ENCODE data around the gene ARHGEF28.

ARHGEF28 gene

DNA sequence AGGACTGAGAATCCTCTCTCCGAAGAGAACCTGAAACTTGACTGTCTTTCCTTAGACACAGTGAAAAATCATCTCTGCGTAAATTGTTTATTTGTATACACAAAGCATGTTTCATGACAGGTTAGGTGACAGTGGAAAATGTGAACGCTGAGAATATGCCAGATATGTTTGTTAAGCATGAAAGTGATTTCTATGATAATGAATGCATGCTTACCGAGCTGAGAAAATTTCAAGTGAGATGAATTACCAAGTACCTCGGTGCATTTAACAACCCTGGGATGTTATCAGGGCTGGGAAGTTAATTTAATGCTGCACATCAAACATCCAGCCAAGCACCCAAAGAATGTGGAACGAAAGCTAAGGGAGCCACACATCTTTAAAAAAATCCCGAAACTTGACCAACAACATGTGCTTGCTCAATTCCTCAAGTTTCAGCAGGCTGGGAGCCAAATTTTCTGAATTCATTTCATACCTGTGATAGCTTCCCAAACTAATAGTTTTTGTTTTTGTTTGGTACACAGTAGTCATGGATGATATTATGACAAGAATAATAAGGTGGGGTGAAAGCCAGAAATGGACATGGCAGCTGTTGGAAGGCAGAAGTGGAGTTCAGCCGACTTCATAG is 336.9 kb downstream of the ARHGEF28 start:
- DNase-seq, result no peak
- intact Hi-C loops (cut with DNase I), result no loop called here

DNA sequence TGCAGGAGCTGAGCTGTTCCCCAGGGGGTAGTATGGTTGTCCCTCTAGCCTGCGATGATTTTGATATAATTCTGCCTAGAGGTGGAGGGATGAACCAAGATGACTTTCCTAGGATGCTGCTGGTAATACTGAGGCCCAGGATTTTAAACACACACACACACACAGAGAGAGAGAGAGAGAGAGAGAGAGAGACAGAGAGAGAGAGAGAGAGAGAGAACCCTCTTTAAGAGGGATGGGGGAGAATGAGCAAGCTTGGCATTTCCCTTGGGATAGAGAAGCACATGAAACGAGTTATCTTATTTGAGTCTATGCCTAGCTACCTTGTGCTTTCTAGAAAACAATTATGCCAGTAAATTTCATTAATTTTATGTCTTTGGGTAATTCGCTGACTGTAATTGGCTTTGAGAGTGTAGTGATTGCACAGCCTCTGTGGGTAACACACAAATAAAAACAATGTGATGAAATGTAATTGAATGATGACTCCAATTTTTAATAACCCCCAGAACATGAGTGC is 338.4 kb downstream of the ARHGEF28 start:
- no peak for DNase-seq
- intact Hi-C loops (cut with DNase I), result no loop called here

DNA sequence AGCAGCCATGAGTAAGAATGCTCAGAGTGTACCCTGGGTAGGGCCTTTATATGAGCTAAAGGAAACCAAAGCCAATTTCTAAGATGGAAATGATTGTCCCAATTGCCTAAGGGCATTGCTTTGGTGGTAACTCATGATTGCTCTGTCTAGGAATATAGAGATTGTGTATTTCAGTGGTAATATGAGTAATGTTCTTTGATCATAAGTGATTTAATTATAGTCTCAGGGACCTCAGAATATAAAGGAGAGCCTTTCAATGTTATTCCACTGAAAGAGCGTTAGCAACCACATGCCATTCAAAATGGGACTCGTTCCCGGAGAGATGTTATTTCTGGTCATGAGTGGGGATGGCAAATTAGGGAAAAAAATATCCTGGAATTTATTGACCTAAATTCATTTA is 340.5 kb downstream of the ARHGEF28 start:
- intact Hi-C loops (cut with DNase I), result no loop called here
- DNase-seq, result peak in 3 of 42 donors; percentile 16 to 51 (median 23)

- DNase-seq, result peak in 6 of 42 donors; percentile 17 to 54 (median 32)
- intact Hi-C loops (cut with DNase I), result no loop called here
These were observed 341.4 kb downstream of the ARHGEF28 start for GRCh38 chr5:73967347-73967746.

GRCh38 chr5:73968246-73968645 is 342.2 kb downstream of the ARHGEF28 start:
- no peak for DNase-seq
- intact Hi-C loops (cut with DNase I), result no loop called here

DNA sequence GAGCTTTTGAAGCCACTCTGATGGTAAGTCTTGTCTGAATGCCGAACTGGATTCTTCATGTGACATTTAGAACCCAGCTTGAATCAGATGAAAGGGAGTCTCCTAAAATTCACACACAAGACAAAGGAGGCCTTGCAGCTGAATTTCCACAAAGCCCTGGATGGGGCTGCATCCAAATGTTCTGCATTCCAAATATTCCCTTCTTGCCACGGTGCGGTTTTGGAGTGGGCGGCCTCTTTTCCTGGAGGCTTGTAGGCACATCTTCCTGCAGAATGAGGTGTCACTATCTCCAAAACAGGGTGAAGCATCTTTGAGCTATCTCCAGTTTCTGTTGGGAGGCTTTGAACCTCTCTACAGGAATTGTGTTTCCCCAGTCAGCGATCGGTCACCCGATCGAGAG is 342.7 kb downstream of the ARHGEF28 start:
- intact Hi-C loops (cut with DNase I), result no loop called here
- DNase-seq, result peak in 41 of 42 donors; percentile 11 to 88 (median 61)

DNA sequence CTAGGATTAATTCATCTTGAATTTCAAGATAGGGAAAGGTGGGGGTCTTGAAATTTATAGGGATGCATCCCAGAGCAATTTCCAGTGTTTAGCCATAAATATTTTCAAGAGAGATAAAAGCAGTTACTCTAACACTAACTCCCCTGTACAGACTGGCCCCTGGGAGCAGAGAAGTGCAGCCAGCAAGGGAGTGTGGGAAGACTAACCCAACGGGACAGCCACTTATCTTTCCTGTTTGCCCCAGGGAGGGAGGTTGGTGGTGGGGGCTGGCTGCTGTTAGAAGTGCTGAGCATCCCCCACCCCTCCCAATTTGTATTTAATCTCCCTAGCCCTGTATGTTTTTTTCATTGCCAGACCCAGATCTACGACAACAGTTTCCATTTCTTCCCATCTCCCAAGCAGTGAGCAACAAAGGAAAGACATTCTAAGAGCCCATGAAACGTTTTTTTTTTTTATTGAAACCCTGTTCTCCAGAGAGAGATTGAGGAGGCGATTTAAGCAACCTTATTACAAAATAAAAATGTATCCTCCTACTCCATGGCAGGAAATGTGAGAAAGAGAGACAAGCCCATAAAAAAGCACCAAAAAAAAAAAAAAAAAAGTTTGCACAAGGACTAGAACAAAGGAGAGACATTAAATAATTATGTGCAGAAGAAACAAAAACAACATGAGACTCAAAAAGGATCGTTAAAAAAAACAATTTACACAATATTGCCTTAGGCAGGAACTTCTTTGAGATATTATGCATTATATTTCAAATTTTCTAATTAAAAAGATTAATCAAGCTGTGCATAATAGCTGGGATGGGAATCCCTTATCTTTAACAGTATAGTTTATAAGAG is 343.4 kb downstream of the ARHGEF28 start:
- intact Hi-C loops (cut with DNase I), result no loop called here
- no peak for DNase-seq

GRCh38 chr5:73971326-73971725 is 345.3 kb downstream of the ARHGEF28 start:
- intact Hi-C loops (cut with DNase I), result no loop called here

DNA sequence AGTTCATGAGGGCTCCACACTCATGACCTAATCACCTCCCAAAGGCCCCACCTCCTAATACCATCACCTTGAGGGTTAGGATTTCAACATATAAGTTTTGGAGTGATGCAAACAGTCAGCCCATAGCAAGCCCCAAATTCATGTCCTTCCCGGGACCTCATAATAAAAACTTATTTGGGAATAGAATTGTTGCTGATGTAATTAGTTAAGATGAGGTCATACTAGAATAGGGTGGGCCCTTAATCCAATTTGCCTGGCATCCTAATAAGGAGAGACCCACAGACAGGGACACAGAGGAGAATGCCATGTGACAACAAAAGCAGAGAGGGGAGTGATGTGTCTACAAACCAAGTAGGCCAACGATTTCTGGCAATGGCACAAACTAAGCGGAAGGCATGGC is 347.1 kb downstream of the ARHGEF28 start:
- intact Hi-C loops (cut with DNase I), result no loop called here
- DNase-seq, result no peak

More at GRCh38 chr5:73971326-73971725, 345.3 kb downstream of the ARHGEF28 start:
- no peak for DNase-seq

DNA sequence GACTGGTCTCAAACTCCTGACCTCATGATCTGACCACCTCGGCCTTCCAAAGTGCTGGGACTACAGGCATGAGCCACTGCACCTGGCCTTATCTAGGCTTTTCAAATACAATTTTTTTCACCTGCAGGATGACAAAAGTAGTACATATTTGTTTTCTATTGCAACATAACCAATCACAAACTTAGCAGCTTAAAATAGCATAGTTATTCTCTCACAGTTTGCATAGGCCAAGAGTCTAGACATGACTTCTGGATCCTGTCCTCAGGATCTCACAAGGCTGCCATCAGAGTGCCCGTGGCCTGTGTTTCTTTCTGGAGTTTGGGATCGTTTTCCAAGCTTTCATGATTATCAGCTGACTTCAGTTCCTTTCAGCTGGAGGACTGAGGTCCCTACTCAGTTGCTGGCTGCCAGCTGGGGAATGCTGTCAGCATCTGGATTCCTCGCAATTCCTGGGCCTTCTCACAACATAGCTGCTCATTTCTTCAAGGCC is 348.9 kb downstream of the ARHGEF28 start:
- DNase-seq, result no peak
- intact Hi-C loops (cut with DNase I), result no loop called here

DNA sequence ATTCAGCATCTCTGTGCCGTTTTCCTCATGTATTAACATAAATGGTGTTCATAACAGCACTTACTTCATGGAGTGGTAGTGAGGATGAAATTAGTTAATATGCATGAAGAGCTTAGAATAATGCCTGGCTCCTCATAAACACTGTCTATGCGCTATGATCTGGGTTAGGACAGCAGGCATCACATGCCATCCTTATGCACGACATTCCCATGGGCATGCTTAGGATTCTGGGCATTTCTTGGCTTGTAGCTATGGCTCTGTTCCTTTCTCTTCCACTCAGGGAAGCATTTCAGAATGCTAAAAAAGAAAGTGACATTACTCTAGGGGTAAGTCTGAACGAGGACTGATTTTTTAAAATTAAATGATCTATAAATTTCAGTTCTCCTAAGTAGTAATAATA is 349.8 kb downstream of the ARHGEF28 start:
- DNase-seq, result no peak
- intact Hi-C loops (cut with DNase I), result no loop called here

- intact Hi-C loops (cut with DNase I), result no loop called here
- peak in 4 of 42 donors; percentile 8 to 59 (median 31) for DNase-seq
These were observed 351.1 kb downstream of the ARHGEF28 start for GRCh38 chr5:73977146-73977545.

GRCh38 chr5:73979321-73979720 is 353.3 kb downstream of the ARHGEF28 start:
- DNase-seq, result no peak
- intact Hi-C loops (cut with DNase I), result no loop called here

DNA sequence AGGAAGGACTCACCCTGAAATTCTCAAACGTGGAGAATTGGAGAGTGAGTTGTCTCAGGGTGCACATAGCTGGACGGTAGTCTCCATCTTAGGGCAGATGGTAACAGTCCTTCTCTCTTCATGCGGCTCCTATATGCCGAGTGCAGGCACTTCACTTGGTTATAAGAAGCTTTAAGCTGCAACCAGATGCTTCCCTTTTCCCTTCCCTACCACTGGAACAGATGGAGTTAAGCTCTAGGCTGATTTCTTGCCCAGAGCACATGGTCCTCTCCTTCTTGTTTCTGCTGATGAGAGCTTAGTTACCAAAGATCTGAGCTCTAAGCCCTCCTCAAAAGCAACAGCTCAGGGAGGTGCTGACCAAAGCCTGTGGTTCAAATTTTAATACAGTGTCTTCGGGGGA is 355.7 kb downstream of the ARHGEF28 start:
- intact Hi-C loops (cut with DNase I), result no loop called here
- DNase-seq, result no peak

DNA sequence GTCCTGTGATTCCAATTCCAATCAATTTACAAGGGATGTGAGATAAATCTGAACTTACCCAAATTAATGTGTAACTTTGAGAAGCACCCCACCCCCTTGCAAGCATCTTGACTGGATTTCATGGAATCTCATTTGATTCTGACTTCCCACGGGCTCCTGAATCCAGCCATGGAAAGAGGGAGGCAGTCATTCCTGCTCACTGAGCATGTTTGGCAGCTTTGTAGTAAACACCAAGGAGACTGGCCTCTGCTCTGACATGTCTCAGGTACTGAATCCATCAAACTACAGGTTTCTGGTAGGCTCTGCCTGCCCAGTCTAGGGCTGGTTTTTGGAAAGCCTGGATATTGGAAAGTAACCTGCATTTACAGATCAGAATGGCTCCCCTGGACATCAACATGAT is 357.6 kb downstream of the ARHGEF28 start:
- intact Hi-C loops (cut with DNase I), result no loop called here
- no peak for DNase-seq

DNA sequence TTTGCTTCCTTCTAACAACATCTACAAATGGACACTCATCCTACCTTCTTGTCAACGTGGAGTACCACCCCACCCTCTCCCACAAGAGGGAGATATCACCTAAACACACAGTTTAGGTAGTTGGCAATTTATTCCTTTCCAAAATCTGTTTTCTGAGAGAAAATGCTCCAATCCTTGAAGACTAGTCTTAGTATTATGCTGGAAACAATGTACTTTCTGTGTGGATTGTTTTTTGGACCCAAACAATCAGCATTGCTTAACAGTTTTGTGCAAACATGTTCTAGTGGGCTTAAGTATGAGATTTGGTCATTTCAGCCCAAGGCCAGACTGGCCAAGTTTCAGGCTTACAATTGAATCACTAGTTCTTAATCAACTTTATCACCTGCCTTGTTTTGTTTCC is 359.1 kb downstream of the ARHGEF28 start:
- DNase-seq, result no peak
- intact Hi-C loops (cut with DNase I), result no loop called here

- DNase-seq, result no peak
- intact Hi-C loops (cut with DNase I), result no loop called here
These were observed 360.7 kb downstream of the ARHGEF28 start for GRCh38 chr5:73986729-73987128.

DNA sequence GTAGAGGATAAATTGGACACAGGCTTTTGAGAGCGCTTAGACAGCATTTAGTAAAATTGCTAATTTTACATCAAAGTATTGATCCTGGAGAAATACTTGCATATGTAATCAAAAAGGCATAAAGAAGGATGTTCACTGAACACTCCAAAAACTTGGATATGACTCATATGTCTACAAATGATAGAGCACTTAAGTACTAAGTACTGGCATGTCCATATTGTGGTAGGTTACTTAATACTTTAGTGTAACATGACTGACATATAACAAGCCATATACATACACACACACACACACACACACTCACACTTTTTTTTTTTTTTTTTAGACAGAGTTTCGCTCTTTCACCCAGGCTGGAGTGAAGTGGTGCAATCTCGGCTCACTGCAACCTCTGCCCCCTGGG is 361.9 kb downstream of the ARHGEF28 start:
- DNase-seq, result no peak
- intact Hi-C loops (cut with DNase I), result no loop called here

DNA sequence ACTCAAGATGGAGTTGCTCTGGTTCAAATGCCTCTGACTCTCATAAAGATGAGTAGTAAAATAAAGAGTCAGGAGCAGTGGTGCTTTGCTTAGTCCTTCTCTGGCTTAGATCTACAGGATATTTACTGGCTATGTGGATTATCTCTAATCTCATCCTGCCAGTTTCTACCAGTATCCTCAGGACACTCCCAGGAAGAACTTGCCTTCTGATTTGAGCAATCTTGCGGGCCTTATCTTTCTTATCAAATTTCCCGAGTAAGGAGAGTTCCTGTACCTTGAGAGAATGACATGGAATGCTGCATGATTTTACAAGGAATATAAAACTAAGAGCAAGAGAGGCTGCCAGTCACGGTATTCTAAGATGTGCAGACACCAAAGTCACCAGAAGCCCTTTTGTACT is 364.0 kb downstream of the ARHGEF28 start:
- DNase-seq, result no peak
- intact Hi-C loops (cut with DNase I), result no loop called here
